Measurements from ENCODE around the gene CD93.

CD93 gene

DNA sequence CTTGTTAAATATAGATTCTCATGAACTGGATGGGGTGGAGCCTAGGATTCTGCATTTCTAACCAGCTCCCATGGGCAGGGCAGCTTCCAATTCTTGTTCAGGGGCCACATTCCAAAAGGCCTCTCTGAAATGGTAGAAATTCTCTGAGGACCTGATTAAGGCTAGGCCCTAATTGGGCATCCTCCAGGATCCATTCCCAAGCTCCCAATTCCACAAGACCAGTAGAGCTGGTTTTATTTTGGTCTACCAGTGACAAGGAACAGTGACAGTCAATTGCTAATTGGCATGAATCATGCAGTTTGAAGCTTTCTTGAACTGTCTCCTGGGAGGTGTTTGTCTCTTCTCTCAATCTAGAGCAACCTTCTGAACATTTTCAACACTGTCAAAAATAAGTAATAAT, 39.7 kb downstream of the CD93 start:
- in situ Hi-C loops (cut with HindIII; ENCODE audit: low sequenced_read_pairs) = loop anchor here (5.0 kb wide), 1 partner anchor 354 kb away; no protein-coding TSS in a partner anchor

DNA sequence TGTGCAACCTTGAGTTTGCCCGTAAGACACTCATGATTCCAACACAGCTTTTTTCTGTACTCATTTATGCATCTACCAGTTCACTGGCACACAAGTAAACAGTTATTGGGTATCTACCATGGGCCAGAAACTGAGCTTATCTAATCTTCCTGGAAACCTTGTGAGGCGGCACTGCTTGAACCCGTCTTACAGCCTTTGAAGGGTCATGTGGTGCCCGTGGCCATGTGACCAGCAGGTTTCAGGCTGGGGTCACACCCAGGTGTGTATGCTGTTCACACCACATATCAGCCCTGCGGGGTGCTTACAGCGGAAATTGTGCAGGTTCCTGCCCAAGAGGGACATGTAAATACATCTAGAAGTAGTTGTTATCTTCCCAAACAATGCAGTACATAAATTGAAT, 42.7 kb downstream of the CD93 start:
- in situ Hi-C loops (cut with HindIII; ENCODE audit: low sequenced_read_pairs) = no loop called here

DNA sequence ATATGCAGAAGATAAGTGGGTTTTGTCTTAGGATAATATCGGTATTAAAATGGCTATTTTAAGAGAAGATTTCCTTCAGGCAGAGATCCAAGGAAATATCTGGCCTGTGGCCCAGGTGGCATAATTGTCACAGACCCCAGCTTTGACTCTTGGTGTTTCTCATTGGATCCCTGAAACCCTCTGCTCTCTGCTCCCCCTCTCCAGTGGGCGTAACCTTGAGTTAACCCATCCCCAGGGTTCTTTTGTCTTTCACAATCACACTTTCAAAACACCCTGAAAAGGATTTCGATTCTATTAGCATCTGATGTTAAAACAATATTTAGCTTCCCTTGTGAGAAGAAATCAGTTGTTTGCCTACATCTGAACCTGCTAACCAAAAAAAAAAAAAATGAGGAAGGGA, 43.9 kb downstream of the CD93 start:
- in situ Hi-C loops (cut with HindIII; ENCODE audit: low sequenced_read_pairs) = no loop called here

DNA sequence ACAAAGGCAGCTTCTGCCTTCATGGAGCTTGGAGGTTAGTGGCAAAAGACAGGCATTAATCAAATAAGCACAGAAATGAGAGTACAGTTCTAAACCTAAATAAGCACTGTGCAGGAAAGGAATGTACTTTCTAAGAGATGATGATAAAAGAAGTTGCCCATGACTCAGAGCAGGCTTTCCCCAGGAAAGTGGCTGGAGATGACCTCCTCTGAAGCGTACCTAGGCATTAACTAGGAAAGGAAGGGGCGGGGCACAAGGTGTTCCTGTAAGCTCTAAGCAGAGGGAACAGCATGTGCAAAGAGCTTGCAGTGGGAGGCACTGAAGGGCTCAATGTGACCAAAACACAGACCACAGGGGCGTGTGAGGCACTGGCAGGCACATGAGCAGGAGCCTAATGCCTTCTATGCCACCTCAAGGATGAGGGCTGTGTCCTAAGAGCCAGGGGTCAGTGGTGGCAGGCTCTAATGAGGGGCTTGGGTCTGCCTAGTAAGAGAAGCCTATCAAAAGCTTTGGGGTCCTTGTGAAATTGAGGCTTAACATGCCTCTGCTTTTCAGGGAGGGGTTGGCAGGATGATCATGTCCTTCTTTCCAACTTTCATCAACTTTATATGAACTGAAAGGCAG, 46.1 kb downstream of the CD93 start:
- in situ Hi-C loops (cut with HindIII; ENCODE audit: low sequenced_read_pairs) = no loop called here

DNA sequence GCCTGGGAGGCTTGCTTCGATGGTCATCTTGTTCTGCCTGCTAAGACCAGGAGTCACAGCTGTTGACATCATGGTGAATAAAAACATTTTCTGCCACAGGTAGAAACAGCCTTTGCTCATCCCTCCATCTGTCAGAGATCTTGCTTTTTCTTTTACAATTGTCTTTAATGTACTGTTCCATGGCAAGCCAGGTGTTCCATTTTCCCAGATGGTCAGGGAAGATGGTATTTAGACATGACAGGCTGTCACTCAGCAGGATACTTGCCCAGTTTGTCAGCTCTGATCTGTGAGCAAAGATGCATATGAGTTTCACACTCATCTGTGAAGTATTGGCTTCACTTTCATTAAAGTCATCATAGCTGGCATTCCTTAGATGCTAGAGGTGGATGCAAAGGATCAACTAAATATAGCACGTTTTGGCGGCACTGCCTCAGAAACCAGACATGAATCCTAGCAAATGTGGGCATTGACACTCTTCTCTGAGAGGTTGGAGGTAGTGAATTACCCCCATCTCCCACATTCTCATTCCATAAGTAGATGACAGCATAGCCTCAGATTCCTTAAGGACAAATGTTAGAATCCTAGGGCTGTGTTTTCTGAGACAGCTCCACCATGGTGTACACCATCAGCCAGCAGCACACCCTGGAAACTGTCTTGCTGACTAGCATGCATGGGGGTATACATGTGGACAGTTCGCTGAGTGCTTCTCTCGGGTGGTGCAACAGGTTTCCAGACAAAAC, 46.8 kb downstream of the CD93 start:
- in situ Hi-C loops (cut with HindIII; ENCODE audit: low sequenced_read_pairs) = no loop called here

DNA sequence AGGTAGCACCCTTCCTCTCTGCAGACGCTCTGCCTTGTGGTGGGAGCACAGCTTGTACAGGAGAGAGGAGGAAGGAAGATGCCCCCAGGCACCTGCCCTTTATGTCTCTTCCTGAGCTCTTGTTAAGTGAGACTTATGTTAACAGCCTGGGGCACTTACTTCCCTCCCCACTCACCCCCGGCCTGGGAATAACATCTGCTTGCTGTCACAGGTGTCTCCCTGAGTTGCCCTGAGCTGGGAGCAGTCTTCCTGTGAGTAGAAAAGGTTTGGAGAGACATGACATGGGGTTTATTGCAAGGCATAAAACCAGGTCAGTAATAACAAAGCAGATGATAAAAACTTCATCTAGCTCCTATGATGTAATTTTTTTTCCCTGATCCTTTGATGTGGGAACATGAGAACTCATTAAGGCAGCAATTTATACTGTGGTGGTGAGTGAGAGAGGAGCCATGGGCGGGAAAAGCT, 49.1 kb downstream of the CD93 start:
- in situ Hi-C loops (cut with HindIII; ENCODE audit: low sequenced_read_pairs) = no loop called here

DNA sequence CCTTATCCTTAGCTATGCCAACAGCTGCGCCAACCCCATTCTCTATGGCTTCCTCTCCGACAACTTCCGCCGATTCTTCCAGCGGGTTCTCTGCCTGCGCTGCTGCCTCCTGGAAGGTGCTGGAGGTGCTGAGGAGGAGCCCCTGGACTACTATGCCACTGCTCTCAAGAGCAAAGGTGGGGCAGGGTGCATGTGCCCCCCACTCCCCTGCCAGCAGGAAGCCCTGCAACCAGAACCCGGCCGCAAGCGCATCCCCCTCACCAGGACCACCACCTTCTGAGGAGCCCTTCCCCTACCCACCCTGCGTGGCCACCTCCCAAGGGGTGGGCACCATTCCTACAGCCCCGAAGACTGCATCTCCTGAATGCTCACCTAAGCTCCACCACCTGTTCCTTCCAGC, 49.8 kb downstream of the CD93 start:
- in situ Hi-C loops (cut with HindIII; ENCODE audit: low sequenced_read_pairs) = no loop called here

DNA sequence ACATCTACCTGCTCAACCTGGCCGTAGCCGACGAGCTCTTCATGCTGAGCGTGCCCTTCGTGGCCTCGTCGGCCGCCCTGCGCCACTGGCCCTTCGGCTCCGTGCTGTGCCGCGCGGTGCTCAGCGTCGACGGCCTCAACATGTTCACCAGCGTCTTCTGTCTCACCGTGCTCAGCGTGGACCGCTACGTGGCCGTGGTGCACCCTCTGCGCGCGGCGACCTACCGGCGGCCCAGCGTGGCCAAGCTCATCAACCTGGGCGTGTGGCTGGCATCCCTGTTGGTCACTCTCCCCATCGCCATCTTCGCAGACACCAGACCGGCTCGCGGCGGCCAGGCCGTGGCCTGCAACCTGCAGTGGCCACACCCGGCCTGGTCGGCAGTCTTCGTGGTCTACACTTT, 50.4 kb downstream of the CD93 start:
- in situ Hi-C loops (cut with HindIII; ENCODE audit: low sequenced_read_pairs) = no loop called here

DNA sequence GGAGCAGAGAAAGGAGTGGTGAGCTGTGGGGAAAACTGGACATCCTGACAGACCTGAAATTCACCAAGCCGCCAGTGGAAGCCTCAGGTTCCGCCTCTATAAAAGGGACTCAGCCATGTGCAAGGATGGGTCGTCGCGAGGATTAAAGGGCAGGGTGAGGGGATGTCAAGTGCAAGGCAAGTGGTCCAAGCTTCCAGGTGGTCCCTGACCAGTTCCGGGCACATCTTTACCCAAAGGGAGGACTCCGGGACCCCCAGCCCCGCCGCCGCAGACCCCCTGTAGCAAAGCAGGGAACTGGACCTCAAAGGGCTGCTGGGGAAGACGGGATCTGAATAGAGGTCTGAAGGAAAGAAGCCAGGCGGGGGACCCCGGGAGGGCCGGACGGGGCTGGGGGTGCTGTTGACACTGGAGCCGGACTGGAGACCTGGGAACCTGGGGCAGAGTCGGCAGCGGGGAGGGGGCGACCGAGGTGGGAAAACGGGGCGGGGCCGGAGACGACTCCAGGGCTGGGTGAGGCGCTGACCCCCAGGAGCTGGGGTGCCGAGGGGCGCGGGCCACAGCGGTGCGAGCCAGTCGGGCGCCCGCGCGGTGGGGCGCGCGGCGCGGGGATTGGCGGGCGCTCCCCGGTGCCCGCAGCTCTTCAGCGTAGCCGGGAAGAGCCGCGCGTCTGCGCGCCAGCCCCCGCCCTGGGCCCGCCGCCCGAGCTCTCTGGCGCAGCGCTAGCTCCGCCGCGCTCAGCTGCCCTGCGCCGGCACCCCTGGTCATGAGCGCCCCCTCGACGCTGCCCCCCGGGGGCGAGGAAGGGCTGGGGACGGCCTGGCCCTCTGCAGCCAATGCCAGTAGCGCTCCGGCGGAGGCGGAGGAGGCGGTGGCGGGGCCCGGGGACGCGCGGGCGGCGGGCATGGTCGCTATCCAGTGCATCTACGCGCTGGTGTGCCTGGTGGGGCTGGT, 51.1 kb downstream of the CD93 start, which contains the start of gene SSTR4:
Gene SSTR4, plus strand, starts transcription at position 592 of the 951 bp plus-strand sequence. Its CDS starts 172 bp downstream, at position 764.
- in situ Hi-C loops (cut with HindIII; ENCODE audit: low sequenced_read_pairs) = no loop called here

DNA sequence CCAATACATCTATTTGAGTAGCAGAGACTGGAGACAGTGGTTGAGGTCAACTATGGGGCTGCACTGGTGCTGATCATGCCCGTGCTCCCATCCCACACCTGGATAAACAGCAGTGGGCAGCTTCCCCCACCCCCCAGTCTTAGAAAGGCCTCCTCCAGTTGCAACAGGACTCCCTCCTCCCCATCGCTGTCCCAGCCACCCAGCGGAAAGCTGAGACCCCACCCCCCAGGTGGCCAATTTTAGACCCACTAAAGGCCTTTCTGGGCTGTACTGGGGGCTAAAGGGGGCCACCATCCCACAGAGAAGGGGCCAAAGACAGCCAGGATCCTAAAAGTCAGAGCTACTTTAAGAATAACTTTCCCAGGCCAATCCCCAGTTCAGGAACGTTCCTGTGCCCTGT, 52.2 kb downstream of the CD93 start:
- in situ Hi-C loops (cut with HindIII; ENCODE audit: low sequenced_read_pairs) = no loop called here

DNA sequence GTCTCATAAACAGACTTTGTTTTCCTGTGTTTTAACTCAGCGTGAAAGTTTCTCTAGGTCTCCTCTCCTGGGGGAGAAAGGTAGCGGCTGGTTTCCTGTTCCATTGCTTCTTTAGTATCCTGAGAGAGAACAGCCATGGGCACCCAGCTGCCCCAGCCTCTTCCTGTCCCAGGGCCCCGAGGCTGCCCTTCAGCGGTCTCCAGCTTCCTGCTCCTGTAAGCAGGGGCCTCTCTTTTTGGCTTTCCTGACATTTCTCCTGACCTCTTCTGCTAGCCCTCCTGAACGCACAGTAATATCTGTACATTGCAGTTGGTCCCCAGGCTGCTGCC, 53.4 kb downstream of the CD93 start:
- in situ Hi-C loops (cut with HindIII; ENCODE audit: low sequenced_read_pairs) = no loop called here

DNA sequence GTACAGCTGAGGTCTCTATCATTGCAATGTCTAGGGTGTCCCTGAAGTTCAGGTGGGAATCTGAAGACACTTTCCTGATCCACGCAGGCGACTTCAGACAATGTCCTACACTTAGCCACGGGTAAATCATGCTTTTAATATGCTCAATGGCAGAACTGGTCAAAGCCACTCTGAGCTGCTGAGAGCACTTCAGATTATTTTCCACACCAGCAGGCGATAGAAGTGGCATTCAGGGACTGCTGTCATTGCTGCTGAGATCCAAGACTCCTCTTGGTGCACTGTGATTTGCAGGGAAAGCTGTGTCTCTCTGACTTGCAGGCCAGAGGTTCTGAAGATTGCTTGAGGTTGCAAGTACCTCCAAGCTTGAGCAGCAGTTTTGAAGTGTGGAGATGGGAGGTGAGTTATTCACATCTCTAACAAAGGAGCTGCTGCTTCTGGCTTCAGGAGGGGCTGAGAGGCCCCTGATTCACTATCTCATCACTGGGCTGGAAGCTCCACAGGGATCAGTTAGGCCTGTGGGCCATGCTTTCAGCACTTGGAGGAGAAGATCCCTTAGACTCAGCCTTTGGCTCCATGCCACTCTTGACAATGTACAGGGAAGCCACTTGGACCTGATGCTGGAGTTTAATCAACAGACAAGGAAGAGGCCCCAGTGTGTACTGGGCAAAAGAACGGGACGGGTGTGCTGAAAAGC, 53.9 kb downstream of the CD93 start:
- in situ Hi-C loops (cut with HindIII; ENCODE audit: low sequenced_read_pairs) = no loop called here

DNA sequence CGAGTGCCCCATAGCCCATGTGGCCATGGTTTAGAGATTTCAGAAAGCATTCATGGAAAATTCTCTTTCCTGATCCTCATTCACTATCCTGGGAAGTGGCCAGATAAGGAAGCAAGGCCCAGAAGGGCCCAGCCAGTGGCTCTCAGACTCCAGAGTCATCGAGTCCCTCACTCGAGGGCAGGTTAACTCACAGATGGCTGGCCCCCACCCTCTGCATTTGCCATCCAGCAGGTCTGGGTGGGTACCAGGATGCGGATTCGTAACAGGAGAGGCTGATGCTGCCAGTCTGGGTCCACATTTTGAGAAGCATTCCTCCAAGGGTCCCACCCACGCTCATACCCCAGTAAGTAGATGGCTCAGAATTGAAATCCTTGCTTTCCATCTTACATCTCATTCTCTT, 54.8 kb downstream of the CD93 start:
- in situ Hi-C loops (cut with HindIII; ENCODE audit: low sequenced_read_pairs) = no loop called here

Measured in endothelial cell of hepatic sinusoid (primary cell).